Non-pigmented ciliary epithelial cell (primary cell): ENCODE data around the gene PROM1.
A peak's percentile ranks its signal among the peaks of the same experiment; 100 is the strongest.

Experiments
- DNase-seq: peaks from one replicate; pipeline ENCODE4 v3.0.0-alpha.2; 2010; ENCODE audit warnings: low read depth

The PROM1 gene

GRCh38 chr4:15986907-15987306 lies 96.9 kb downstream of the PROM1 start:
- DNase-seq = no peak

- no peak for DNase-seq
These were observed 100.2 kb downstream of the PROM1 start for GRCh38 chr4:15983610-15984009.

- no peak for DNase-seq
These were observed 100.8 kb downstream of the PROM1 start for GRCh38 chr4:15982842-15983524.

- DNase-seq = no peak
These were observed 107.1 kb downstream of the PROM1 start for GRCh38 chr4:15976456-15977447.

GRCh38 chr4:15971068-15971801 lies 112.6 kb downstream of the PROM1 start:
- no peak for DNase-seq

GRCh38 chr4:15968551-15969300 lies 115.1 kb downstream of the PROM1 start:
- no peak for DNase-seq

GRCh38 chr4:15965325-15965724 lies 118.5 kb downstream of the PROM1 start:
- no peak for DNase-seq

GRCh38 chr4:15964159-15964558 lies 119.7 kb downstream of the PROM1 start:
- no peak for DNase-seq

- DNase-seq = no peak
These were observed 120.2 kb downstream of the PROM1 start for GRCh38 chr4:15963576-15963975.

GRCh38 chr4:15963001-15963451 lies 120.8 kb downstream of the PROM1 start, which contains the start of gene FGFBP2:
Gene FGFBP2 (minus strand): TSS chr4:15963175. CDS start chr4:15963129, 46 bp downstream.
- DNase-seq = no peak

- no peak for DNase-seq
These were observed 121.9 kb downstream of the PROM1 start for GRCh38 chr4:15961781-15962510.

GRCh38 chr4:15958562-15958961 lies 125.3 kb downstream of the PROM1 start:
- DNase-seq = no peak

GRCh38 chr4:15956179-15956850 lies 127.5 kb downstream of the PROM1 start:
- DNase-seq = peak; percentile 10

GRCh38 chr4:15955670-15956069 lies 128.2 kb downstream of the PROM1 start:
- no peak for DNase-seq

- DNase-seq = no peak
These were observed 130.2 kb downstream of the PROM1 start for GRCh38 chr4:15953625-15954024.

- DNase-seq = no peak
These were observed 132.0 kb downstream of the PROM1 start for GRCh38 chr4:15951781-15952180.

GRCh38 chr4:15948826-15949225 lies 135.0 kb downstream of the PROM1 start:
- no peak for DNase-seq

GRCh38 chr4:15947684-15948083 lies 136.1 kb downstream of the PROM1 start:
- no peak for DNase-seq

- DNase-seq = no peak
These were observed 138.3 kb downstream of the PROM1 start for GRCh38 chr4:15945516-15945915.

- DNase-seq = no peak
These were observed 138.9 kb downstream of the PROM1 start for GRCh38 chr4:15944895-15945294.
